NB4 (cell line): Measurements from ENCODE around the gene MYLIP.

Experiments
- CTCF ChIP-seq: IDR thresholded peaks from one replicate; pipeline ENCODE4 v1.5.1; 2012; ENCODE audit warnings: low read depth, low read length
- POLR2A ChIP-seq: IDR thresholded peaks from 2 replicates; pipeline ENCODE4 v1.6.1; 2011; ENCODE audit warnings: mild to moderate bottlenecking; ENCODE audit not compliant: insufficient read length; ENCODE audit errors: extremely low read depth

DNA sequence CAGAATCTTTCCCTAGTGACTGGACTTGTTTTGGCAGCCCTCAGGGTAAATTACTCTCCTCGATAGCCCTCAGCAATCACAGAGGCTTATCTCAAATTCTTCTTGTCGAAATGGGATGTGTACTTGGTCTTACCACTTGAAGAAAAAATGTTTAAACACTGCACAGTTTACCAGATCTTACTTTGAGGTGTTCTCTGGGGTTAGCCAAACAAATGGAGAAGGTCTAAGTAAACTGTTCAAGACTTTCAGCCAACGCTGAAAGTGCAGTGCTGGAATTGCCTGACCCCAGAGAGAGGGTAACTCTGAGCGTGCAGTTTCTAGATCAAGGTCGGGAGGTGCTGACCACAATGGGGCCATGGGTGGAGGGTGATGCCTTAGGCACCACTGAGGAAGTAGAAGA lies 39.2 kb downstream of the MYLIP start:
- TF ChIP-seq CTCF (no peak), POLR2A (no peak)
